ENCODE measurements around the gene OR8B3. TPM values are rescaled to one million over a fixed set of nuclear protein-coding genes. Genes with fewer than 3 reads are reported as not detected.

OR8B3 gene
- total and polyA plus RNA-seq, 10 of the 15 experiments (the other 5 are each of a cell fraction or from before 2014, with no cell fraction given) = not detected

DNA sequence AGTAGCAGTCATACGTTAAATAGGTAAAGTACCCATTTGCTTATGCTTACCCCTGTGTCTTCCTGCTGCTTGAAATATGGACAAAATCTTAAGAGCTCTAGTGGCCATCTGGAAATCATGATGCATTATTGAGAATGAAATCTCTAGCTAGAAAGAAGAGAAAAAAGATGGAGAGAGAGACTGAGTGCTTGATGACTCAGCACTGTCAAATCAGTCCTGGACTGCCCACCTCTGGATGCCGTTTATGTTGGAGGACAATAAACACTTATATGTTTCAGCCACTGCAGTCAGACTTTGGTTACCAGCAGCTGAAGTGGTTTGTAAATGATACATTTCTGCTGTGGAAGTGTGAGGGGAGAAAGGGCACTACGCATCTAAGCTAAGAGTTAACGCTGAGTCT lies 22.2 kb upstream of the OR8B3 start:
- Histone ChIP-seq H3K9me3 (replicated peaks; ENCODE audit: control insufficient read depth, insufficient read depth, low read length) (no peaks in the 10 kb centered on the region), H3K27ac (ENCODE audit: control insufficient read depth, insufficient read depth) (no peak overlapping the region), H3K9ac (ENCODE audit: control insufficient read depth, insufficient read depth, low read length) (no peak overlapping the region), H3K4me1 (ENCODE audit: control insufficient read depth, insufficient read depth, low read length) (no peaks in the 10 kb centered on the region), H3K36me3 (ENCODE audit: control insufficient read depth in 2 of 2, insufficient read depth in 2 of 2, low read length in 1 of 2) (no peaks in the 10 kb centered on the region), H3K4me3 (no peak overlapping the region), H2AFZ (ENCODE audit: control insufficient read depth, low read depth, low read length) (no peak overlapping the region), H3K79me2 (ENCODE audit: control insufficient read depth, insufficient read depth, low read length) (no peaks in the 10 kb centered on the region), H4K20me1 (ENCODE audit: control insufficient read depth, insufficient read depth) (no peaks in the 10 kb centered on the region; the same call in 1 of the 2 replicates), H3K27me3 (replicated peaks in 1 of 2; ENCODE audit: control insufficient read depth in 2 of 2, insufficient read depth in 2 of 2, low read length in 1 of 2) (peaks cover 0 to 2% of the 10 kb centered on the region in 2 experiments; a peak in 1 of 4 replicates), H3K4me2 (ENCODE audit: control insufficient read depth, insufficient read depth) (no peak overlapping the region)
- intact Hi-C loops (cut with micrococcal nuclease; ENCODE audit: unreplicated experiment) (no loop called here), in situ Hi-C loops (cut with MboI) (loop anchor here (25.0 kb wide), 1 partner anchor 416 kb away; no protein-coding TSS in a partner anchor)
- ChIA-PET CTCF (no interaction called here), SMC1A (ENCODE audit: uncharacterized antibody, unreplicated experiment) (interaction anchor here (2.3 kb wide), 1 partner anchor 10 kb away, joined by 6 read pairs; no protein-coding TSS in a partner anchor), POLR2A (no interaction called here), RAD21 (ENCODE audit: unreplicated experiment) (no interaction called here)
- no TSS peak for BruUV-seq (replicated peaks)
- WGBS (ENCODE audit: insufficient coverage, insufficient replicate concordance, low lambda C conversion rate, missing lambda C conversion rate) = 57% methylated on average over 4 of the region's 4 CpGs
- DNase-seq (ENCODE audit: low read depth, low spot score) = no peak
- no peak for FAIRE-seq
- no peak for ATAC-seq
- TF ChIP-seq, protein P1, sequence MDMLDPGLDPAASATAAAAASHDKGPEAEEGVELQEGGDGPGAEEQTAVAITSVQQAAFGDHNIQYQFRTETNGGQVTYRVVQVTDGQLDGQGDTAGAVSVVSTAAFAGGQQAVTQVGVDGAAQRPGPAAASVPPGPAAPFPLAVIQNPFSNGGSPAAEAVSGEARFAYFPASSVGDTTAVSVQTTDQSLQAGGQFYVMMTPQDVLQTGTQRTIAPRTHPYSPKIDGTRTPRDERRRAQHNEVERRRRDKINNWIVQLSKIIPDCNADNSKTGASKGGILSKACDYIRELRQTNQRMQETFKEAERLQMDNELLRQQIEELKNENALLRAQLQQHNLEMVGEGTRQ (IDR thresholded peaks at IDR 0.05; ENCODE audit: borderline replicate concordance, low read depth, low read length) = no peak
- no peak for TF ChIP-seq CHD4 (IDR thresholded peaks at IDR 0.05)
- TF ChIP-seq SRF (IDR thresholded peaks at IDR 0.05; ENCODE audit: low read depth in 2 of 2, low read length in 2 of 2) = no peak
- TF ChIP-seq BMI1 (IDR thresholded peaks at IDR 0.05; ENCODE audit: borderline replicate concordance) = no peak
- no peak for TF ChIP-seq ETV6 (conservative IDR thresholded peaks at IDR 0.05 in 1 of 2, IDR thresholded peaks at IDR 0.05 in 1 of 2; ENCODE audit: borderline replicate concordance in 1 of 2, low read depth in 1 of 2)
- no peak for TF ChIP-seq CHD1 (IDR thresholded peaks at IDR 0.05; ENCODE audit: low read depth, low read length)
- TF ChIP-seq JUND (IDR thresholded peaks at IDR 0.05; ENCODE audit: low read depth, low read length) = no peak
- no peak for TF ChIP-seq CREM (IDR thresholded peaks at IDR 0.05; ENCODE audit: low read depth)
- no peak for TF ChIP-seq ZBED1 (IDR thresholded peaks at IDR 0.05; ENCODE audit: borderline replicate concordance)
- TF ChIP-seq, protein P2, sequence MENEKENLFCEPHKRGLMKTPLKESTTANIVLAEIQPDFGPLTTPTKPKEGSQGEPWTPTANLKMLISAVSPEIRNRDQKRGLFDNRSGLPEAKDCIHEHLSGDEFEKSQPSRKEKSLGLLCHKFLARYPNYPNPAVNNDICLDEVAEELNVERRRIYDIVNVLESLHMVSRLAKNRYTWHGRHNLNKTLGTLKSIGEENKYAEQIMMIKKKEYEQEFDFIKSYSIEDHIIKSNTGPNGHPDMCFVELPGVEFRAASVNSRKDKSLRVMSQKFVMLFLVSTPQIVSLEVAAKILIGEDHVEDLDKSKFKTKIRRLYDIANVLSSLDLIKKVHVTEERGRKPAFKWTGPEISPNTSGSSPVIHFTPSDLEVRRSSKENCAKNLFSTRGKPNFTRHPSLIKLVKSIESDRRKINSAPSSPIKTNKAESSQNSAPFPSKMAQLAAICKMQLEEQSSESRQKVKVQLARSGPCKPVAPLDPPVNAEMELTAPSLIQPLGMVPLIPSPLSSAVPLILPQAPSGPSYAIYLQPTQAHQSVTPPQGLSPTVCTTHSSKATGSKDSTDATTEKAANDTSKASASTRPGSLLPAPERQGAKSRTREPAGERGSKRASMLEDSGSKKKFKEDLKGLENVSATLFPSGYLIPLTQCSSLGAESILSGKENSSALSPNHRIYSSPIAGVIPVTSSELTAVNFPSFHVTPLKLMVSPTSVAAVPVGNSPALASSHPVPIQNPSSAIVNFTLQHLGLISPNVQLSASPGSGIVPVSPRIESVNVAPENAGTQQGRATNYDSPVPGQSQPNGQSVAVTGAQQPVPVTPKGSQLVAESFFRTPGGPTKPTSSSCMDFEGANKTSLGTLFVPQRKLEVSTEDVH (IDR thresholded peaks at IDR 0.05; ENCODE audit: low read depth, partially characterized antibody) = no peak

Measured in GM12878 (cell line).